A549 (cell line): Measurements from ENCODE around the gene FGGY. TPM values are rescaled to one million over a fixed set of nuclear protein-coding genes. Genes with fewer than 3 reads are reported as not detected.

Experiments
- ATAC-seq, 2 experiments: fragments of 200-7000 bp in 1 of 2; fragments of >200 bp in 1 of 2; cut with Nextera tagmentation in 1 of 2; cut with Tn5 transposase in 1 of 2; 3 replicates each; pipeline versions ENCODE4 v1.8.0 to v1.9.1; 2018 to 2020; ENCODE audit warnings: mild to moderate bottlenecking in 1 of 2, moderate library complexity in 1 of 2
- CTCF ChIA-PET: fragments of 300-600 bp; sonication (Branson Sonifier 250); formaldehyde crosslinking; extraction: SDS; loops from one replicate; lab custom pipeline; 2021; ENCODE audit warnings: antibody characterized with exemption, inconsistent platforms; lab: Yijun Ruan, JAX
- POLR2A ChIA-PET: fragments of 350-600 bp; formaldehyde crosslinking; extraction: SDS; loops from one replicate; lab custom pipeline; 2021; ENCODE audit warnings: antibody characterized with exemption, inconsistent platforms; lab: Yijun Ruan, JAX
- DNase-seq, 2 experiments: peaks; one replicate each; pipeline versions ENCODE4 v3.0.0 to v3.0.0-alpha.2; 2011 to 2016; ENCODE audit warnings: low read depth in 1 of 2, low spot score in 1 of 2
- FAIRE-seq: peaks from 2 replicates; lab custom pipeline; 2011; peaks lifted over from hg19 to GRCh38; lab: Jason Lieb, UNC
- H3K27ac ChIP-seq, 2 experiments: fragments of >200 bp; sonication (Bioruptor Twin); formaldehyde crosslinking; 3 replicates each; pipeline ENCODE4 v1.5.1; 2016 to 2017
- H3K4me1 ChIP-seq: fragments of >200 bp; sonication (Bioruptor Twin); formaldehyde crosslinking; 3 replicates; pipeline ENCODE4 v1.6.1; 2016
- H3K4me2 ChIP-seq: fragments of >200 bp; sonication (Bioruptor Twin); formaldehyde crosslinking; 3 replicates; pipeline ENCODE4 v1.6.1; 2016
- H3K4me3 ChIP-seq: fragments of >200 bp; sonication (Bioruptor Twin); formaldehyde crosslinking; 3 replicates; pipeline ENCODE4 v1.5.1; 2016
- H3K9me3 ChIP-seq: fragments of >200 bp; sonication (Bioruptor Twin); formaldehyde crosslinking; 3 replicates; pipeline ENCODE4 v1.6.1; 2016
- CBX2 ChIP-seq: fragments of 200-600 bp; sonication (generic); IDR thresholded peaks from 2 replicates; pipeline ENCODE4 v1.6.1; 2016; ENCODE audit warnings: low read depth, mild to moderate bottlenecking, borderline replicate concordance
- CBX8 ChIP-seq: fragments of 200-600 bp; sonication (generic); IDR thresholded peaks from 2 replicates; pipeline ENCODE4 v1.6.1; 2016
- CHD2 ChIP-seq: fragments of 150-350 bp; IDR thresholded peaks from 2 replicates; pipeline ENCODE4 v1.6.1; 2014; ENCODE audit warnings: low read length; ENCODE audit not compliant: partially characterized antibody
- GATA3 ChIP-seq: IDR thresholded peaks from 2 replicates; pipeline ENCODE4 v1.6.1; 2012; ENCODE audit warnings: borderline replicate concordance
- JUNB ChIP-seq: fragments of >200 bp; sonication (Bioruptor Twin); formaldehyde crosslinking; IDR thresholded peaks from 2 replicates; pipeline ENCODE4 v1.6.1; 2016
- KDM1A ChIP-seq: fragments of 200-600 bp; sonication (generic); IDR thresholded peaks from 2 replicates; pipeline ENCODE4 v1.6.1; 2016; ENCODE audit warnings: low read depth, mild to moderate bottlenecking
- NPAS2 ChIP-seq: fragments of 250-450 bp; sonication (Bioruptor Pico); IDR thresholded peaks from 2 replicates; pipeline ENCODE4 v1.8.0; 2022; ENCODE audit warnings: mild to moderate bottlenecking, moderate library complexity, borderline replicate concordance
- RAD21 ChIP-seq, 2 experiments: fragments of >200 bp in 1 of 2; sonication (Bioruptor Twin) in 1 of 2; formaldehyde crosslinking in 1 of 2; IDR thresholded peaks in 1 of 2; conservative IDR thresholded peaks in 1 of 2; 2 replicates in 1 of 2; 3 replicates in 1 of 2; pipeline ENCODE4 v1.6.1; 2012 to 2018; ENCODE audit warnings: inconsistent platforms in 1 of 2
- RNF2 ChIP-seq: fragments of 200-600 bp; sonication (generic); IDR thresholded peaks from 2 replicates; pipeline ENCODE4 v1.6.1; 2016; ENCODE audit warnings: low read depth, mild to moderate bottlenecking, antibody characterized with exemption, moderate library complexity, borderline replicate concordance
- ZNF302 ChIP-seq: fragments of 250-450 bp; sonication (Bioruptor Pico); IDR thresholded peaks from 2 replicates; pipeline ENCODE4 v1.9.0; 2021; ENCODE audit warnings: inconsistent platforms, mild to moderate bottlenecking, moderate library complexity
- WGBS: methylation state at CpG from one replicate; pipeline ENCODE4 v1.1.6; 2017; ENCODE audit errors: missing lambda C conversion rate; 5-methylcytosine and 5-hydroxymethylcytosine counted together
- polyA plus RNA-seq, 4 experiments: library from polyadenylated mRNA; depleted of rRNA in 3 of 4; stranded (reverse); fragments of >200 nt; fragmentation: RNase III in 1 of 4; extraction: RNeasy Plus Mini Kit Qiagen cat#74134 plus additional on column Dnase treatment in 1 of 4; gene quantifications; 2 replicates in 3 of 4; 3 replicates in 1 of 4; pipeline ENCODE4 v1.2.3, GENCODE V29; 2011 to 2017
- TF ChIP-seq, protein P1 (sequence below): fragments of 150-350 bp; IDR thresholded peaks from 2 replicates; pipeline ENCODE4 v1.6.1; 2014; ENCODE audit warnings: low read depth, mild to moderate bottlenecking, low read length
- TF ChIP-seq, protein P2 (sequence below): fragments of 450-650 bp; IDR thresholded peaks from 2 replicates; pipeline ENCODE4 v1.6.1; 2014; ENCODE audit warnings: antibody characterized with exemption
- TF ChIP-seq, protein P3 (sequence below): fragments of 250-450 bp; sonication (Bioruptor Pico); IDR thresholded peaks from 2 replicates; pipeline ENCODE4 v1.5.0; 2020; ENCODE audit warnings: low read depth, mild to moderate bottlenecking, moderate library complexity
- TF ChIP-seq, protein P4 (sequence below): fragments of >200 bp; sonication (Bioruptor Twin); formaldehyde crosslinking; IDR thresholded peaks from 2 replicates; pipeline ENCODE4 v1.6.1; 2016
- TF ChIP-seq, protein P5 (sequence below): fragments of 250-450 bp; sonication (Bioruptor Pico); IDR thresholded peaks from 2 replicates; pipeline ENCODE4 v1.5.0; 2021; ENCODE audit warnings: mild to moderate bottlenecking, moderate library complexity, borderline replicate concordance

FGGY gene
- polyA plus RNA-seq, 2 of the 4 experiments (the other 2 are of a cell fraction): 2.9 to 4.8 TPM

DNA sequence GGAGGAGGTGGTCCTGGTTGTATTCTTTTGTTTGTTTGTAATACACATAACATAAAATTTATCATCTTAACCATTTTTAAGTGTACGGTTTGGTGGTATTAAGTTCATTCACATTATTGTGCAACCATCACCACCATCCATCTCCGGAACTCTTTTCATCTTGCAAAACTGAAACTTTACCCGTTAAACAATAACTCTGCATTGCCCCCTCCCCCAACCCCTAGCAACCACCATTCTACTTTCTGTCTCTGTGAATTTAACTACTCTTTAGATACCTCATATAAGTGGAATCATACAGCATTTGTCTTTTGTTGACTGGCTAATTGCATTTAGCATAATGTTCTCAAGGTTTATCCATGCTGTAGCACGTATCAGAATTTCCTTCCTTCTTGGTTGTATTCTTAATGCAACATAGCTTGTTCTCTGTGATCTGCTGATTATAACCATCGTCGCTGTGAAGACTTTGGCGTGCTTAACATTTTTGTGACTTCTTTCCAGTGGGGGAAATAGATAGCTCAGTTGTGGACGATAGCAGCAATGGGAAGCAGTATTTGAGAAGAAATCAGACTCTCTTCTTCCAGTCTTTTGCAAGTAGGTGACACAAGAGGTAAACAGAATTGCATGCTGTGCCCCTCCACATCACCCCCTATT, 400.4 kb downstream of the FGGY start:
- Histone ChIP-seq H3K4me1 (0 out of 3 replicates have a peak, but pooled peaks cover 3% of the 10 kb centered on the region), H3K4me3 (no peak overlapping the region), H3K4me2 (no peak overlapping the region), H3K27ac (no peak overlapping the region), H3K9me3 (no peaks in the 10 kb centered on the region)
- no peak for FAIRE-seq
- DNase-seq: no peak
- CTCF ChIA-PET: interaction anchor here (1.6 to 4.3 kb wide), 2 partner anchors 11 to 957 kb away, joined by 4 to 43 read pairs; no protein-coding TSS in a partner anchor
- 80% methylated on average over 8 of the region's 8 CpGs for WGBS
- ATAC-seq: no peak
- POLR2A ChIA-PET: no interaction called here
- TF ChIP-seq CHD2 (no peak), ZNF302 (no peak), KDM1A (no peak), JUNB (no peak), CBX2 (no peak)
- TF ChIP-seq, protein P1, sequence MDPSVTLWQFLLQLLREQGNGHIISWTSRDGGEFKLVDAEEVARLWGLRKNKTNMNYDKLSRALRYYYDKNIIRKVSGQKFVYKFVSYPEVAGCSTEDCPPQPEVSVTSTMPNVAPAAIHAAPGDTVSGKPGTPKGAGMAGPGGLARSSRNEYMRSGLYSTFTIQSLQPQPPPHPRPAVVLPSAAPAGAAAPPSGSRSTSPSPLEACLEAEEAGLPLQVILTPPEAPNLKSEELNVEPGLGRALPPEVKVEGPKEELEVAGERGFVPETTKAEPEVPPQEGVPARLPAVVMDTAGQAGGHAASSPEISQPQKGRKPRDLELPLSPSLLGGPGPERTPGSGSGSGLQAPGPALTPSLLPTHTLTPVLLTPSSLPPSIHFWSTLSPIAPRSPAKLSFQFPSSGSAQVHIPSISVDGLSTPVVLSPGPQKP: no peak
- TF ChIP-seq, protein P2, sequence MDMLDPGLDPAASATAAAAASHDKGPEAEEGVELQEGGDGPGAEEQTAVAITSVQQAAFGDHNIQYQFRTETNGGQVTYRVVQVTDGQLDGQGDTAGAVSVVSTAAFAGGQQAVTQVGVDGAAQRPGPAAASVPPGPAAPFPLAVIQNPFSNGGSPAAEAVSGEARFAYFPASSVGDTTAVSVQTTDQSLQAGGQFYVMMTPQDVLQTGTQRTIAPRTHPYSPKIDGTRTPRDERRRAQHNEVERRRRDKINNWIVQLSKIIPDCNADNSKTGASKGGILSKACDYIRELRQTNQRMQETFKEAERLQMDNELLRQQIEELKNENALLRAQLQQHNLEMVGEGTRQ: no peak
- TF ChIP-seq, protein P3, sequence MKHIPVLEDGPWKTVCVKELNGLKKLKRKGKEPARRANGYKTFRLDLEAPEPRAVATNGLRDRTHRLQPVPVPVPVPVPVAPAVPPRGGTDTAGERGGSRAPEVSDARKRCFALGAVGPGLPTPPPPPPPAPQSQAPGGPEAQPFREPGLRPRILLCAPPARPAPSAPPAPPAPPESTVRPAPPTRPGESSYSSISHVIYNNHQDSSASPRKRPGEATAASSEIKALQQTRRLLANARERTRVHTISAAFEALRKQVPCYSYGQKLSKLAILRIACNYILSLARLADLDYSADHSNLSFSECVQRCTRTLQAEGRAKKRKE (CRISPR knock-in tag): no peak

DNA sequence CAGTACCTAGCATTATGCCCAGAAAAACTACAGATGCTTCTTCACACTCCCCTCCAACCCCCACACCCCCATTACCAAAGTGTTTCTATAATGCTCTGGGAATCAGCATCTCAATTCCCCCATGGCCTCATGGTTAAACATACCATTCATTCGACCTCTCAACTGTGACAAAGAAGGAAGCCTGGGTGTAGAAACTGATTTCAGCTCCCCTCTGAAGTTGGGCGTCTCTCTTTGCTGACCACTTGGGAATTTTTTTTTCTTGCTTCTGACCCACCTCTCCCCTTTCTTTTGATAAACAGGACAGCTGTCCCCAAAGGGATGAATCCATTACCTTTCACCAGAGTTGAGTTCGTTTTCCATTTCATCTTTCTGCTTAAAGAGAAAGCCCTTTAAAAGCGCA, 401.5 kb downstream of the FGGY start:
- CTCF ChIA-PET: interaction anchor here (0.7 to 4.3 kb wide), 18 partner anchors 12 to 958 kb away, joined by 3 to 43 read pairs (median 4); no protein-coding TSS in a partner anchor
- Histone ChIP-seq H3K27ac (no peak overlapping the region), H3K4me1 (peaks cover 3% of the 10 kb centered on the region; the same call in 1 of the 3 replicates), H3K9me3 (no peaks in the 10 kb centered on the region), H3K4me3 (no peak overlapping the region)
- FAIRE-seq (no peak), ATAC-seq (no peak), DNase-seq (no peak)
- TF ChIP-seq RNF2 (no peak), NPAS2 (CRISPR knock-in tag) (no peak), RAD21 (conservative IDR thresholded peaks at IDR 0.05 in 1 of 2, IDR thresholded peaks at IDR 0.05 in 1 of 2) (no peak), GATA3 (no peak), CBX8 (no peak)
- TF ChIP-seq, protein P1: no peak
- TF ChIP-seq, protein P4, sequence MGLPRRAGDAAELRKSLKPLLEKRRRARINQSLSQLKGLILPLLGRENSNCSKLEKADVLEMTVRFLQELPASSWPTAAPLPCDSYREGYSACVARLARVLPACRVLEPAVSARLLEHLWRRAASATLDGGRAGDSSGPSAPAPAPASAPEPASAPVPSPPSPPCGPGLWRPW: no peak
- TF ChIP-seq, protein P5, sequence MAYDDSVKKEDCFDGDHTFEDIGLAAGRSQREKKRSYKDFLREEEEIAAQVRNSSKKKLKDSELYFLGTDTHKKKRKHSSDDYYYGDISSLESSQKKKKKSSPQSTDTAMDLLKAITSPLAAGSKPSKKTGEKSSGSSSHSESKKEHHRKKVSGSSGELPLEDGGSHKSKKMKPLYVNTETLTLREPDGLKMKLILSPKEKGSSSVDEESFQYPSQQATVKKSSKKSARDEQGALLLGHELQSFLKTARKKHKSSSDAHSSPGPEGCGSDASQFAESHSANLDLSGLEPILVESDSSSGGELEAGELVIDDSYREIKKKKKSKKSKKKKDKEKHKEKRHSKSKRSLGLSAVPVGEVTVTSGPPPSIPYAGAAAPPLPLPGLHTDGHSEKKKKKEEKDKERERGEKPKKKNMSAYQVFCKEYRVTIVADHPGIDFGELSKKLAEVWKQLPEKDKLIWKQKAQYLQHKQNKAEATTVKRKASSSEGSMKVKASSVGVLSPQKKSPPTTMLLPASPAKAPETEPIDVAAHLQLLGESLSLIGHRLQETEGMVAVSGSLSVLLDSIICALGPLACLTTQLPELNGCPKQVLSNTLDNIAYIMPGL (CRISPR knock-in tag): no peak
- TF ChIP-seq, all 56 proteins: peak for 0
- POLR2A ChIA-PET: interaction anchor here (1.5 kb wide), 1 partner anchor 914 kb away, joined by 4 read pairs; the partner anchor contains the start of gene JUN
- 46% methylated on average over 4 of the region's 4 CpGs for WGBS
- H3K4me2 ChIP-seq: no peak overlapping the region
